NCI-H1694 (cell line): Measurements from ENCODE around the gene MCF2L.
"Not testable (repeated sequence)": the region's sequence is repeated elsewhere in the genome, so short reads cannot be mapped to it uniquely, and the experiment has no call there.

Experiments used
- DNase-seq: peaks from one replicate; lab custom pipeline; 2025; lab: John Stamatoyannopoulos, UW

MCF2L gene

GRCh38 chr13:113066142-113066455 lies 97.1 kb downstream of the MCF2L start:
- DNase-seq, result no peak

DNA sequence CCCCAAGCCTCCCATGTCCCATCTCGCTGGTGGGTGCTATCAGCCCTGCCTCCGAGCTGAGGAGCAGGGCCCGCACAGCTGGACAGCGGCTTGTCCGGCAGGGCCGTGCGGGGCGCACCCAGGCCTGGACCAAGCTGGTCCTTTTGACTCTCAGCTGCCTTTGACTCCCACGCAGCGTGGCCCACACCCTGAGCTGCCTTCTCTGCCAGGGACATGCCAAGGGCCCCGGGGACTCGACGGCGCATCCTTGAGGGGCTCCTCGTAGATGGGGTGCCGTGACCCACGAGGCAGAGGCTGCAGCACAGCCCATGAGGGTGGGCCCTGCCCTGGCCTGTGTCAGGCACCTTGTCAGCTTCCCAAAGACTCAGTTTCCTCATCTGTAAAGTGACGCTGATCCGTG lies 97.7 kb downstream of the MCF2L start:
- DNase-seq, result no peak

- DNase-seq, result no peak
These were observed 101.1 kb downstream of the MCF2L start for GRCh38 chr13:113069861-113070805.

- DNase-seq, result no peak
These were observed 101.8 kb downstream of the MCF2L start for GRCh38 chr13:113070855-113071254.

DNA sequence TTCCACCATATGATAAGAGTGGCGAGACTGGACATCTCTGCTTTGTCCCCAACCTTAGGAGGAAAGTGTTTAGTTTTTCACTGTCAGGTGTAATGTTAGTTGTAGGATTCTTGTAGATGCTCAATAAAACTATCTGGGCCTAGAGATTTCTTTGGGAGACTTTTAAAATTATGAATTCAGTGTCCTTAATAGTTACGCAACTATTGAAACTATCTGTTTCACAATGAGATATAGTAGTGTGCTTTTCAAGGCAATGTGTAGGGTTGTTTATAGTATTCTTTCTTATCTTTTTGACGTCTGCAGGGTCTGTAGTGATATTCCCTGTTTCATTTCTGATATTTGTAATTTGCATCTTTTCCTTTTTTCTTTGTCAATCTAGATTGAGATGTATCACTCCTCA lies 103.4 kb downstream of the MCF2L start:
- DNase-seq, result no peak

DNA sequence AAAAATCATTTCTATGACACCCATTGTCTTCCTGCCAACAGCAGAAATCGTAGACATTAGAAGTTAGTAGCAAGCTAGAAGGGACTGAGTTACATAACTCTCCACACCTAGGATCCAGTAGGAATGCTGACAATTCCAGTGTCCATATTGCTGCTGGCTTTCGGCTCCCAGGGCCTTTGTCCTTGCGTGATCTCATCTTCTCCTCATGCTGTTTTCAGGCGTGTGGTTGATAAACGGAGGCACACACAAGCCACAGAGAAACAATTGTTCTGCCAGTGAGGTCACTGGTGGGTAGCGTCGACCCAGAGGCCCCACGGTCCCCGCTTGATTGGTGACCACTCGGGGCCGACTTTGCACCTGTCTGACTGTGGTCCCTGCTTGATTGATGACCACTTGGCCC lies 104.9 kb downstream of the MCF2L start:
- DNase-seq, result no peak

DNA sequence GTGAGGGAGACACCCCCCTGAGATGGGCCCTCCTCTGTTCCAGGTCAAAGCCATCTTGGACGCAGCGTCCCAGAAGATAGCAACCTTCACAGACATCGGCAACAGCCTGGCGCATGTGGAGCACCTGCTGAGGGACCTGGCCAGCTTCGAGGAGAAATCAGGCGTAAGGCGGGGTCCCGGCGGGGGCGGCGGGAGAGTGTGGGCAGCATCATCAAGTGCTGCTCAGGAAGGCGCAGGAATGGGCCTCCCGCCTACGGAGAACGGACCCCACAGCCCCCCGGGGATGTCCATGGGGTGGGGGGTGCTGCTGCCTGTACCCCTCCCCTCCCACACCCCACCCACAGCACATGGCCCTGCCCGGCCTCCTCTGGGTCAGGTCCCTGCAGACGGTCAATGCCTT lies 105.4 kb downstream of the MCF2L start:
- no peak for DNase-seq

DNA sequence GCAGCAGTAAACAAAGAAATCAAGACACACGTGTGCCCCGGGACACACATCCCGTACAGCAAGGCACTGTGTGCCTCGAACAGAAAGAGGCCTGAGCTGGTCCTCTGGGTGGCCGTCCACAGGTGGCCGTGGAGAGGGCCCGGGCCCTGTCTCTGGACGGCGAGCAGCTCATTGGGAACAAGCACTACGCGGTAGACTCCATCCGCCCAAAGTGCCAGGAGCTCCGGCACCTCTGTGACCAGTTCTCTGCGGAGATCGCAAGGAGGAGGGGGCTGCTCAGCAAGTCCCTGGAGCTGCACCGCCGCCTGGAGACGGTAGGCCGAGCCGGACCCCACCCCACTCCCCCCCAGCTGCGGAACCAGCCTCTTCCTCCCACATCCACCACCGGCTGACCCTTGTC lies 105.9 kb downstream of the MCF2L start:
- no peak for DNase-seq

DNA sequence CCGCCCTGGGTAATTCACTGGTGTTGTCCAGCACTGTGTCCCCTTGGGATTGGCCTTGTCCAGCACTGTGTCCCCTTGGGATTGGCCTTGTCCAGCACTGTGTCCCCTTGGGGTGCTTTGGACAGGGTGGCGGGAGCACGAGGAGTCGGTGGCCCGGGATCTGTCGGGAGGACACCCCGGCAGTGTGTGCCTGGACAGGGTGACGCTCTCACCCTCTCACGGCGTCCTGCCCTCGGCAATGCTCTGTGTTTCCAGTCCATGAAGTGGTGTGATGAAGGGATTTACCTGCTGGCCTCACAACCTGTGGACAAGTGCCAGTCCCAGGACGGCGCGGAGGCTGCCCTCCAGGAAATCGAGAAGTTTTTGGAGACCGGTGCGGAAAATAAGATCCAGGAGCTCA lies 106.7 kb downstream of the MCF2L start:
- no peak for DNase-seq

GRCh38 chr13:113076681-113077401 lies 107.8 kb downstream of the MCF2L start:
- DNase-seq, result no peak

DNA sequence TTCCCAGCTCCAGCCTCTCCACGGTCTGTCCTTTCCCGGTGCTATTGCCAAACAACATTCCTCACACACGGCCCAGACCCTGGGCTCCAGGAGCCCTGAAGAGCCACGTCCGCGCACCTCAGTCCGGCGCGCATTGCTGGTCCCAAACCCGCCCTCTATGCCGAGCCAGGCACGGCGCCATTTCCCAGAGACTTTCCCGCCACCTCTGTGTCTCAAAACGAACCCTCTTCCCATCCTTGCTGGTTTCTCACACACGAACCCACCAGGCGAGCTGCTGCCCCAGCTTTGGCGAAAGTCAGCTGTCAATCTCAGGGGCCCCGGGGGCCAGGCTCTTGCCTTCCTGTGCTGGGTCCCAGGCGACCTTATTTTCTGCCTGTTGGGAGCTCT lies 108.5 kb downstream of the MCF2L start:
- DNase-seq, result no peak

DNA sequence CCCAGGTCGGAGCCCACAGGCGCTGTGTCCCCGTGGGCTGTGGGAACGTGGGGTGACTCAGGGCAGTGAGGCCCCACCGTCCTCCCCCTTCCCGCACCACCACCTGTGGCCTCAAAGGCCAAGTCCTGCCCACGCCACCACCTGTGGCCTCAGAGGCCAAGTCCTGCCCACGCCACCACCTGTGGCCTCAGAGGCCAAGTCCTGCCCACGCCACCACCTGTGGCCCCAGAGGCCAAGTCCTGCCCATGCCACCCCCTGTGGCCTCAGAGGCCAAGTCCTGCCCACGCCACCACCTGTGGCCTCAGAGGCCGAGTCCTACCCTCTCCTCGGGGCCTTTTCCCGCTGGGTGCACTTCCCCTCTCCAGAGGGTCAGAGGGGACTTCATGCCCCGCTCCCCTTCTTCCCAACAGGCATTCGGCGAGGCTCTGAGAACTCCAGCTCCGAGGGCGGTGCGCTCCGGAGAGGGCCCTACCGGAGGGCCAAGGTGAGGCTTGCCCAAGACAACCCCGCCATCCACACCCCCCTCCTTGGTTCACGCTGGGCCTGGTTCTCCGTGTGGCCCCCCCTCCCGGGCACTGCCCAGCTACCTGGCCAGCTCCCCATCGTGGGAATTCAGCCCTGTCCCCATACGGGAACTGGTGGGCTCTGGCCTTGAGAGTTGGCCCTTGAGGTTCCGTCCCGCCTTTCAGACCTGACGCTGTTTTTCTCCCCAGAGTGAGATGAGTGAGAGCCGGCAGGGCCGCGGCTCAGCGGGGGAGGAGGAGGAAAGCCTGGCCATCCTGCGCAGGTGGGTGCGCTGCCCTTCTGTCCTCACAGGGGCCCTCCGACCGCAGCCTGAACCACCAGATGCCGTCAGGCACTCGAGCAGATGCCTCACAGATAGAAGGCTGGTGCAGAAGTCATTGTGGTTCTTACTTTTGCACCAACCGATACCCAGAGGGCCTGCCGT lies 109.2 kb downstream of the MCF2L start:
- DNase-seq, result no peak

DNA sequence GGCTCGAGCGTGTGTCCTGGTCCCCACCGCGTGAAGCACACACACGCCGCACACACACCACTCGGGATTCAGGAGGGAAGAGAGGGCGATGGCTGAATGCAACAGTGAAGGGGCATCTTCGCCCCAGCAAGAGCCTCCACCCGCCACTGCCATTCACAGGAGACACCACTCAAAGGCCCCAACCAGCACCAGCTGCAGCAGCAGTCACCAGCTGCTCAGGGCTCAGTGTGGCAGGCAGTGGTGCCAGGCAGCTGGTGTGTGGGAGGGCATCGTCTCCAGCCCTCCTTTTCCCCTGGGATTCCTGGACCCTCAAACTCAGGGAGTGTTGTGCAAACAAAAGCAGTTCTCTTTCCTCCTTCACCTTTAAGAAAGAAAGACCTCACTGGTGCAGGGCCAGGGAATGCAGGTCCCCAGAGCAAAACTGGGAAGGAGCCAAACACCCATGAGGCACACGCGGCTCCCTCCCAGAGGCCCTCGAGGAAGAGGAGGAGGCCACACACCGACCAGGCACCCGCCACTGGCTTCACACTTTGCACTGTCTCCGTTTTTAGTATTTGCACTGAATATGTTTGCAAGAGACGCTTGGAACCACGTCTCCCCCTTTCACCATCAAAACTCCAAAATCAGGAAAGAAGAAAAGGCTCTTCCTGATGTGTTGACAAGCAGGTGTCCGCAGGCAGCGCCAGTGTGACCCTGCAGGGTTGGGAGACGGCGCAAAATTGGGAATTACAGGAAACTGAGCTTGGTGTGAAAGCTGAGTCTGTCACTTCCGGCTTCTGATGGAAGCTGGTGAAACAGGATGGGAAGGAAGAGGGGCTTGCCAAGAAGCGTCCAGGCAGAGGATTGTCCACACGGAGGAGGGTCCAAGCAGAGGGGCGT lies 110.1 kb downstream of the MCF2L start:
- DNase-seq, result peak; percentile 75

- DNase-seq, result not testable (repeated sequence)
These were observed 110.7 kb downstream of the MCF2L start for GRCh38 chr13:113079781-113080080.

DNA sequence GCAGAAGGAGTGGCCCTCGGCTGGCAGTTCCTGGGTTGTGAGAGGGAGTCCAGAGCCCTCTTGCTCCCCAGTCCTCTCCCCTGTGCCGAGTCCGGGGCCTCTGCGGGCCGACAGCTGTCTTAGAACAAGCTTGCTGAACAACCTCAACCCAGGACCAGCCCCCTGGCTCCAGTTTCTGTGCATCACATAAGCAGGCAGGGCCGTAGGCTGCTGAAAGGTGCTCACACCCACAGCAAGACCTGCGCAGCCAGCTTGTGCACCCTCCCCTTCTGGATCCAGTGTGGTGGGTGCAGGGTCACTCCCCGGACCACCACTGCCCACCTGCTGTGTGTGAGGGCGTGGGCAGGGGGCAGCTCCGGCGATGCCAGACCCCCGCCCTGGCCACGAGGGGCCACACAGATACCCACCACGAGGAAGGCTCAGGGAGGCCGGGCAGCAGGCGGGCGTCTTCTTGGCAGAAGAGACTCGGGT lies 111.4 kb downstream of the MCF2L start:
- no peak for DNase-seq

GRCh38 chr13:113080901-113081521 lies 112.0 kb downstream of the MCF2L start:
- no peak for DNase-seq

DNA sequence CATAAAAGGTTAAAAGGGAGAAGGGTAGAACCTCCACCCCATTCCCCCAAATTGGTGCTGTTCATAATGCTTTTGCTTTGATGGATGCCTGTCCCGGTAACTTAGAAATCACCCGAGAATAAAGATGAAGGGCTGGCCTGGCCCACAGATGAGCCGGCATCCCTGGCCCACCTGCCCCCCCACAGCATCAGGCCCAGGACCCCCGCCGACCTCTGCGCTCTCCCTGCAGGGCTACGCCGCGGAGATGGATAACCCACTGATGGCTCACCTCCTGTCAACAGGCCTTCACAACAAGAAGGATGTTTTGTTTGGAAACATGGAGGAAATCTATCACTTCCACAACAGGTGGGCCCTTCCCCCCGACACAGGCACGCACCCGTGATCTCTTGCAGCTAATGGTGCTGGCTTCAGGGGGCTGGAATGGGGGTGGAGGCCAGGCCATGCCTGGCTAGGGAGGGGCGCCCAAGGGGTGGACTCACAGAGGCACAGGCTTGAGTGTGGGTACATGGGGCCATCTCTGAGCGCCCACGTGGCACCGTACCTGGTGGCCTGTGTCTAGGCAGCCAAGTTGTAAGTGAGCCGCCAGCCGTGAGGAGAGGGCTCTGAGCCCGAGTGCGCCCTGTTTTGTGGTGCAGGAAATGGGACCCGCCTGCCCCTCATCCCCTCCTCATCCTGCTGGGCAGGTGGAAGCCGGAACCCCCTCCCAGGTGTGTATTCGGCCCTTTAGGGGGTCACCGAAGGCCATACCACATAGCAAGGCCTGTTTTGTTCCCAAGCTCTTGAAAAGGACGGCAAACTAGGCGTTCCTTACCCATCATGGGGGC lies 113.4 kb downstream of the MCF2L start:
- DNase-seq, result no peak

DNA sequence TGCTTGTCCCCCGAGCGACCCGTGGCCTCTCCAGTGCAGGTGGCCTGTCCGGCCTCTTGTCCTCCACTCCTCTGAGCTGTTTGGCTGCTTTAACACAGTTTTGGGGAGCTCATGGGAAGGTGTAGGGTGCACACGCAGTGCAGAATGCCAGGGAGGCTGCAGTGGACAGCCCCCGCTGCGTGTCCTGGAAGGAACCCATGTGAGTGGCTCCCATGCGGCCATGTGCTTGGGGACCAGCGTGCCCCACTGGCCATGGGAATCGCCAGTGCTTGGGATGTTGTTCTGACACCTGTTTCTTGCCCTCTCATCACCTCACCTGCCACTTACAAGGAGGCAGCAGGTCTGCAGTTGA lies 114.0 kb downstream of the MCF2L start:
- DNase-seq, result no peak

- no peak for DNase-seq
These were observed 114.5 kb downstream of the MCF2L start for GRCh38 chr13:113083402-113084061.
